ENCODE data around the gene BBS12. TPM values are rescaled to one million over a fixed set of nuclear protein-coding genes. Genes with fewer than 3 reads are reported as not detected.

BBS12 gene
- total and polyA plus RNA-seq, 2 donors (not counting 3 experiments of a cell fraction or from before 2014, with no cell fraction given), result 0.91 to 2.3 TPM

GRCh38 chr4:122687531-122688061 lies 44.9 kb upstream of the BBS12 start:
- Histone ChIP-seq H3K79me2 (ENCODE audit: control insufficient read depth, insufficient read depth, low read length) (no peaks in the 10 kb centered on the region), H4K20me1 (replicated peaks; ENCODE audit: control insufficient read depth, extremely low read depth, insufficient read depth, low read length) (no peaks in the 10 kb centered on the region), H3K27ac (ENCODE audit: insufficient read depth, low read depth, low read length) (no peak overlapping the region), H2AFZ (ENCODE audit: low read depth, low read length) (no peak overlapping the region), H3K36me3 (ENCODE audit: control insufficient read depth in 2 of 2, extremely low read depth in 1 of 2, insufficient read depth in 2 of 2, low read length in 2 of 2) (no peaks in the 10 kb centered on the region), H3K9me1 (replicated peaks; ENCODE audit: control insufficient read depth, extremely low read depth, insufficient read depth, low read length) (no peaks in the 10 kb centered on the region), H3K9ac (replicated peaks; ENCODE audit: extremely low read depth, insufficient read depth, low read length) (no peak overlapping the region), H3K4me1 (ENCODE audit: control insufficient read depth, extremely low read depth, insufficient read depth, low read length) (peaks cover 8% of the 10 kb centered on the region), H3K9me3 (replicated peaks; ENCODE audit: control insufficient read depth, insufficient read depth, low read length) (no peaks in the 10 kb centered on the region), H3K27me3 (ENCODE audit: control insufficient read depth in 2 of 2, insufficient read depth in 2 of 2, low read length in 2 of 2) (no peaks in the 10 kb centered on the region), H3K4me3 (replicated peaks in 1 of 3; ENCODE audit: insufficient read depth in 1 of 3, low read depth in 1 of 3, low read length in 3 of 3) (no peak overlapping the region), H3K4me2 (ENCODE audit: insufficient read depth, low read length) (no peak overlapping the region)
- dilution Hi-C loops (cut with MboI; ENCODE audit: extremely low pct_ligation_motif_present, low sequenced_read_pairs) (no loop called here), intact Hi-C loops (cut with micrococcal nuclease) (no loop called here)
- POLR2A ChIA-PET, result interaction anchor here (0.5 kb wide), 1 partner anchor 74 kb away, joined by 8 read pairs; no protein-coding TSS in a partner anchor
- DNase-seq (ENCODE audit: low read depth, low spot score) (no peak), FAIRE-seq (no peak)
- BruUV-seq (replicated peaks), result no TSS peak
- CTCF ChIA-PET, result interaction anchor here (1.5 kb wide), 1 partner anchor 29 kb away, joined by 9 read pairs; no protein-coding TSS in a partner anchor
- TF ChIP-seq FOS (IDR thresholded peaks at IDR 0.05; ENCODE audit: borderline replicate concordance, insufficient read depth, low read length), result no peak
- TF ChIP-seq GATA2 (IDR thresholded peaks at IDR 0.05; ENCODE audit: insufficient read depth, insufficient read length, low read depth, low read length), result no peak
- TF ChIP-seq CTCF (IDR thresholded peaks at IDR 0.05; ENCODE audit: extremely low read depth in 1 of 2, insufficient read depth in 1 of 2, low read depth in 1 of 2, low read length in 2 of 2), result no peak
- TF ChIP-seq POLR2AphosphoS5 (IDR thresholded peaks at IDR 0.05; ENCODE audit: insufficient read depth, low read depth, low read length), result no peak
- no peak for TF ChIP-seq MAX (IDR thresholded peaks at IDR 0.05; ENCODE audit: insufficient read depth, insufficient read length)
- no peak for TF ChIP-seq POLR2A (IDR thresholded peaks at IDR 0.05; ENCODE audit: low read depth, low read length)
- no peak for TF ChIP-seq EZH2 (IDR thresholded peaks at IDR 0.05; ENCODE audit: borderline replicate concordance, low read depth, low read length, severe bottlenecking)
- no peak for TF ChIP-seq JUN (IDR thresholded peaks at IDR 0.05; ENCODE audit: borderline replicate concordance, insufficient read depth, insufficient read length, low read depth)
- TF ChIP-seq MYC (IDR thresholded peaks at IDR 0.05; ENCODE audit: low read depth, low read length), result no peak

Data from endothelial cell of umbilical vein (primary cell).